ENCODE data around the gene KCTD3. TPM values are rescaled to one million over a fixed set of nuclear protein-coding genes. Genes with fewer than 3 reads are reported as not detected.

KCTD3 gene
- total RNA-seq, 1 experiment from 2014 or later: 90.3 TPM

DNA sequence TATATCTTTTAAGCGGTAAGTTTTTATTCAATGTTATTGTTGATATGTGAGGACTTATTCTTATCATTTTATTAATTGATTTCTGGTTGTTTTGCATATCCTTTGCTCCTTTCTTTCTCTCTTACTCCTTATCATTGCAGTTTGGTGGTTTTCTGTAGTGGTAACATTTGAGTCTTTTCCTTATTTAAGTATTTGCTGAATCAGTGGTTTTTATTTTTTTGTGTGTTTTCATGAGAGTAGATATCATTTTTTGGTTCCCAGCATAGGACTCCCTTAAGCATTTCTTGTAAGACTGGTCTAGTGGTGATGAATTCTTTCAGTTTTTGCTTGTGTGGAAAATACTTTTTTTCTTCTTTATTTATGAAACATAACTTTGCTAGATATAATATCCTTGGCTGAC lies 12.2 kb upstream of the KCTD3 start:
- Mint-ChIP-seq H3K27ac (ENCODE audit: low read depth, unreplicated experiment) (no peak overlapping the region), H3K9me3 (ENCODE audit: unreplicated experiment) (peaks cover 16% of the 10 kb centered on the region), H3K4me3 (ENCODE audit: unreplicated experiment) (no peak overlapping the region), H3K36me3 (ENCODE audit: insufficient read depth, unreplicated experiment) (no peaks in the 10 kb centered on the region), H3K4me1 (ENCODE audit: insufficient read depth, unreplicated experiment) (no peaks in the 10 kb centered on the region), H3K27me3 (ENCODE audit: insufficient read depth, unreplicated experiment) (no peaks in the 10 kb centered on the region)
- intact Hi-C loops (cut with micrococcal nuclease): no loop called here
- ChIA-PET CTCF (interaction anchor here (0.7 kb wide), 1 partner anchor 57 kb away, joined by 3 read pairs; no protein-coding TSS in a partner anchor), POLR2A (interaction anchor here (3.5 kb wide), 1 partner anchor 12 kb away, joined by 26 read pairs; the partner anchor contains the start of gene KCTD3)
- no peak for DNase-seq (ENCODE audit: unreplicated experiment)
- no peak for TF ChIP-seq CTCF (IDR thresholded peaks at IDR 0.05; ENCODE audit: unreplicated experiment)
- no TSS peak for BruUV-seq (replicated peaks)

GRCh38 chr1:215555531-215555930 lies 11.6 kb upstream of the KCTD3 start:
- intact Hi-C loops (cut with micrococcal nuclease): no loop called here
- no peak overlapping the region for H3K4me3 Mint-ChIP-seq (ENCODE audit: unreplicated experiment)
- no peak for TF ChIP-seq CTCF (IDR thresholded peaks at IDR 0.05; ENCODE audit: unreplicated experiment)
- peaks cover 16% of the 10 kb centered on the region for H3K9me3 Mint-ChIP-seq (ENCODE audit: unreplicated experiment)
- ChIA-PET CTCF (no interaction called here), POLR2A (interaction anchor here (1.6 to 3.5 kb wide), 2 partner anchors 11 to 15 kb away, joined by 7 to 26 read pairs; partner anchors contain the start of gene KCTD3)
- no TSS peak for BruUV-seq (replicated peaks)
- no peaks in the 10 kb centered on the region for H3K36me3 Mint-ChIP-seq (ENCODE audit: insufficient read depth, unreplicated experiment)
- no peaks in the 10 kb centered on the region for H3K27me3 Mint-ChIP-seq (ENCODE audit: insufficient read depth, unreplicated experiment)
- no peaks in the 10 kb centered on the region for H3K4me1 Mint-ChIP-seq (ENCODE audit: insufficient read depth, unreplicated experiment)
- no peak overlapping the region for H3K27ac Mint-ChIP-seq (ENCODE audit: low read depth, unreplicated experiment)
- DNase-seq (ENCODE audit: unreplicated experiment): no peak

DNA sequence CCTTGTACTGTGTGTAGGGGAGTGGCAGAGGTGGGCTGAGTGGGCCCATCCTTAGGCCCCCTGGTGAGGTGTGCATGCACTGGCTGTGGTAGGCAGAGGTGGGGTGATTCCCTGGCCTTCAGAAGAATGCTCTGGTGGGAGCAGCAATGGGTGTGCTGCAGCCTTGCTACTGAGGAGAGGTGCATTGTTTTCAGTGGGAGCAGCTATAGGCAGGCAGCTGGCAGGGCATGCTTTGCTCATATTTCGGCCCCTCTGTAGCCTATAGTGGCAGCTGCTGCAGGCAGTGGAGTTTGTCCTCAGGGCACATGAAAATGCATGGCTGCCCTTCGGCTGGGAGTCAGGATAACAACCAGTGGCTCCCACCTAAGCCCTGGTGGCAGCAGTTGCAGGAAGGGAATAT lies 10.1 kb upstream of the KCTD3 start:
- intact Hi-C loops (cut with micrococcal nuclease): no loop called here
- BruUV-seq (replicated peaks): no TSS peak

GRCh38 chr1:215557504-215557903 lies 9.6 kb upstream of the KCTD3 start:
- TF ChIP-seq CTCF (IDR thresholded peaks at IDR 0.05; ENCODE audit: unreplicated experiment): no peak
- DNase-seq (ENCODE audit: unreplicated experiment): no peak
- intact Hi-C loops (cut with micrococcal nuclease): no loop called here
- Mint-ChIP-seq H3K4me3 (ENCODE audit: unreplicated experiment) (no peak overlapping the region), H3K27me3 (ENCODE audit: insufficient read depth, unreplicated experiment) (no peaks in the 10 kb centered on the region), H3K27ac (ENCODE audit: low read depth, unreplicated experiment) (no peak overlapping the region), H3K4me1 (ENCODE audit: insufficient read depth, unreplicated experiment) (no peaks in the 10 kb centered on the region), H3K9me3 (ENCODE audit: unreplicated experiment) (peaks cover 16% of the 10 kb centered on the region), H3K36me3 (ENCODE audit: insufficient read depth, unreplicated experiment) (no peaks in the 10 kb centered on the region)
- CTCF ChIA-PET: interaction anchor here (0.6 to 2.2 kb wide), 10 partner anchors 10 to 1225 kb away, joined by 3 to 13 read pairs (median 4); partner anchors contain the start of gene KCTD3
- POLR2A ChIA-PET: interaction anchor here (0.7 to 3.5 kb wide), 3 partner anchors 9 to 14 kb away, joined by 4 to 26 read pairs (median 4); partner anchors contain the start of gene KCTD3
- no TSS peak for BruUV-seq (replicated peaks)

More for the DNA sequence above, 10.1 kb upstream of the KCTD3 start:
- Mint-ChIP-seq H3K36me3 (ENCODE audit: insufficient read depth, unreplicated experiment) (no peaks in the 10 kb centered on the region), H3K27me3 (ENCODE audit: insufficient read depth, unreplicated experiment) (no peaks in the 10 kb centered on the region), H3K4me1 (ENCODE audit: insufficient read depth, unreplicated experiment) (no peaks in the 10 kb centered on the region), H3K4me3 (ENCODE audit: unreplicated experiment) (no peak overlapping the region), H3K27ac (ENCODE audit: low read depth, unreplicated experiment) (no peak overlapping the region), H3K9me3 (ENCODE audit: unreplicated experiment) (peaks cover 16% of the 10 kb centered on the region)
- POLR2A ChIA-PET: interaction anchor here (1.5 to 3.5 kb wide), 3 partner anchors 10 to 17 kb away, joined by 4 to 26 read pairs (median 7); partner anchors contain the start of gene KCTD3
- CTCF ChIA-PET: interaction anchor here (0.8 to 2.2 kb wide), 6 partner anchors 17 to 1225 kb away, joined by 3 to 13 read pairs (median 5); no protein-coding TSS in a partner anchor
- DNase-seq (ENCODE audit: unreplicated experiment): no peak
- TF ChIP-seq CTCF (IDR thresholded peaks at IDR 0.05; ENCODE audit: unreplicated experiment): no peak

Data from MCF 10A (cell line).